Fibroblast of the aortic adventitia (primary cell): ENCODE measurements around the gene TEAD1. TPM values are rescaled to one million over a fixed set of nuclear protein-coding genes. Genes with fewer than 3 reads are reported as not detected.
A peak's percentile ranks its signal among the peaks of the same experiment; 100 is the strongest.

ENCODE experiments used
- DNase-seq: peaks from one replicate; pipeline ENCODE4 v3.0.0-alpha.2; 2010; ENCODE audit warnings: low read depth
- H3K4me3 ChIP-seq: 2 replicates; pipeline ENCODE4 v1.5.1; 2011; ENCODE audit warnings: low read depth, mild to moderate bottlenecking, control low read depth, low read length, moderate library complexity
- total RNA-seq: library from RNA; depleted of rRNA; stranded (reverse); fragments of >200 nt; gene quantifications from 2 replicates; pipeline ENCODE4 v1.2.3, GENCODE V29; 2012; ENCODE audit warnings: low replicate concordance
- TF ChIP-seq, protein P1 (sequence below): IDR thresholded peaks from 2 replicates; pipeline ENCODE4 v1.5.1; 2011; ENCODE audit warnings: mild to moderate bottlenecking, low read length, control low read depth, inconsistent platforms; ENCODE audit not compliant: insufficient read depth

Gene TEAD1
- total RNA-seq, 1 donor = 117 TPM

- DNase-seq = no peak
- TF ChIP-seq, protein P1, sequence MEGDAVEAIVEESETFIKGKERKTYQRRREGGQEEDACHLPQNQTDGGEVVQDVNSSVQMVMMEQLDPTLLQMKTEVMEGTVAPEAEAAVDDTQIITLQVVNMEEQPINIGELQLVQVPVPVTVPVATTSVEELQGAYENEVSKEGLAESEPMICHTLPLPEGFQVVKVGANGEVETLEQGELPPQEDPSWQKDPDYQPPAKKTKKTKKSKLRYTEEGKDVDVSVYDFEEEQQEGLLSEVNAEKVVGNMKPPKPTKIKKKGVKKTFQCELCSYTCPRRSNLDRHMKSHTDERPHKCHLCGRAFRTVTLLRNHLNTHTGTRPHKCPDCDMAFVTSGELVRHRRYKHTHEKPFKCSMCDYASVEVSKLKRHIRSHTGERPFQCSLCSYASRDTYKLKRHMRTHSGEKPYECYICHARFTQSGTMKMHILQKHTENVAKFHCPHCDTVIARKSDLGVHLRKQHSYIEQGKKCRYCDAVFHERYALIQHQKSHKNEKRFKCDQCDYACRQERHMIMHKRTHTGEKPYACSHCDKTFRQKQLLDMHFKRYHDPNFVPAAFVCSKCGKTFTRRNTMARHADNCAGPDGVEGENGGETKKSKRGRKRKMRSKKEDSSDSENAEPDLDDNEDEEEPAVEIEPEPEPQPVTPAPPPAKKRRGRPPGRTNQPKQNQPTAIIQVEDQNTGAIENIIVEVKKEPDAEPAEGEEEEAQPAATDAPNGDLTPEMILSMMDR = no peak
- no peak overlapping the region for H3K4me3 ChIP-seq
Observed at GRCh38 chr11:12737024-12737423, 62.8 kb downstream of the TEAD1 start.

DNA sequence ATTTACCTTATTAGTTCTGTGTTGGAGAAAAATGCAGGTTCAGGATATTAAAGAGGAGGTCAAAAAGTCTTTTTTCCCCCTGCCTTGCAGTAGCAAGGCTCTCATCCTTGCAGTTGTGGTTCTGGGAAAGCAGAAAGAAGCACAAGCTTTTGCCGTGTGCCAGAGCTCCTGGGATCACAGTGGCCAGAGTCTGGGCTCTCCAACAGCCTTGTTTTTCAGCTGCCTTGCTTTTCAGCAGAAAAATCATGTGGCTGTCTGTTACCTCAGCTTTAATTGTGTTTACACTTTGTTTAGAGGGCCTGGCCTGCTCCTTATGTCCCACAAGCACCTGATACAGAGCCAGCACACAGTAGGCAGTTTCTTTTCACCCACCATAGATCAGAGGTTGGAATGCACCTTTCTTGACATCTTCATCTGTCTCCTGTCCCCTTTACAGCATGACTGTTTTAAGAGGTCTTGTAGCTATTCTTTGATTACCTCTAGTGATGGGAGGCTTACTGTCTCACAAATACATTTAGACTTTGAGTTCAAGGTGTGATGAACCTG, 67.5 kb downstream of the TEAD1 start:
- TF ChIP-seq, protein P1 = no peak
- no peak for DNase-seq
- H3K4me3 ChIP-seq = no peak overlapping the region

DNA sequence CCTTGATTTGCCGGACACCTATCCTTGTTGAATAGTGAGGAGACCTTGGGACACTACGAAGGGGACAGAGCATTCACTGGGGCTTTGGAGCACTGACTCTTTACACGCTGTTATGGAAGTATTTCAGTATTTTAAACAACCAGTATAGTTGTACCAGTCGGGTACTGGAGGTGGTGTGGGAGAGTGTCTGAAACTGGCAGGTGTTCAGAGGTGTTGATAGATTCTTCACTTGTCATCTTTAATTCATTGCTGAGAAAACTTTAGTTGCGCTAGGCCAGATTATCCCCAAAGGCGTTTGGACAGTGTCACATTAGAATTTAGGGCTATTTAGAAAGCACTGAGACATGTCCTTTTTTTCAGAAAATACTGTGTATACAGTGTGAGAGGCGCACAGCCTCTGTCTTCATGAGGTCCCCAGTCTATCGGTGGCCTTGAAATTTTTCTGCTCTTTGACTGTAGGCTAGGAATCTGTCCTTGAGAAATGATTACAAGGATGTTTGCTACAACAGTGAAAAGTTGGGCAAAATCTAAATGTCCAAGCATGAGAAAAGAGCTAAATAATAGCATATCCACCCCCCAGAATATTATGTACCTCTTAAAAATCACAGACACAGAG, 69.7 kb downstream of the TEAD1 start:
- TF ChIP-seq, protein P1 = no peak

DNA sequence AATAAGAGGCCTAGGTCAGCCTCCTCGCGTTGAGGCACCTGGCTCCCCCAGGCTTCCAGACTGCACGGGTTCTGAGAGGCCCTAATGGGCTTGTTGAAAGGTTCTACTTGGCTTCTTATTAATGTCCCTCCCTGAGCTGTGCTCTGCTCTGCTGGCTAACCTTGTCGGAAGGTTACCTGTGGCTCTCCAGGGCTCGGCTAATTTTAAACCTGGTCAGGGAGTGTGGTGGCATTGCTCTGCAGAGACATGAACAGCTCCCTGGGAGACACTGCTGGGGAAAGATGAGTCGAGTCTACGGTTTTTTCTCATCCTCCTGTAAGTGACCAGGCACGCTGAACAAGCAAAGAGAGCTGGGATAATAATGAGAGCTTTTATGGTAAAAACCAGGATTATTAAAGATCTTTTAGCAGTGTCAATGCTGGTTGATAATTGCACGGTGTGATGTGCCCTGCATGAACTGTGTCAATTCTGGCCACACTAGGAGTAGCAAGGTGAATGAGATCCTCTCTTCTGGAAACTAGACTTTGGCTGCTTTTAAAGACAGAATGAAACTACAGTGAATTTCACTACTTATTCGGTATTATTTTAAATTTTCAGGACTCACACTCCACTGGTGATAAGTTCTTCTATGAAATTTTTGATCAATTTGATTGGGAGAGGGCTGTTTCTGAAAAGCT, 70.7 kb downstream of the TEAD1 start:
- no peak for DNase-seq
- TF ChIP-seq, protein P1 = no peak
- H3K4me3 ChIP-seq = no peak overlapping the region

More for the DNA sequence above, 69.7 kb downstream of the TEAD1 start:
- DNase-seq = no peak
- no peak overlapping the region for H3K4me3 ChIP-seq

DNA sequence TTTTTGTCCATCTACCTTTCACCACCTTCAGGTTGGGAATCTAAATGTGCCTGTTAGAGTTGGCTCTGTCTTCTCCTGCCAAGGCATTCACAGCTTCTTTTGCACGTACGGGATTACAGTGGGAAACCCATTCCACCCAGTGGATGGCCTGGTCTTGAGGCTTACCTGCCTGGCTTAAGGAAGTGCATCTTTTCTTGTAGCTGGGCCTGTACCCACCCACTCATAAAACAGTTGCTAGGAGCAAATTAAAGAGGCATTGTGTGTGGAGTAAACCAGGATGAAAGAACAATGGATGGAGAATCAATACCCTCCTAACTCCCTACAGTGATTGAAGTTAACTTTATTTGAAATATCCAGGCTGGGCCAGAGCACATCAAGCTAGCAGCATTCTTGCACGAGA, 71.6 kb downstream of the TEAD1 start:
- TF ChIP-seq, protein P1 = no peak
- DNase-seq = no peak
- H3K4me3 ChIP-seq = no peak overlapping the region

GRCh38 chr11:12746593-12747097, 72.4 kb downstream of the TEAD1 start:
- peak; percentile 78 for DNase-seq
- TF ChIP-seq, protein P1 = no peak
- H3K4me3 ChIP-seq = no peak overlapping the region
